HepG2 (cell line): ENCODE data around the gene ISOC2. TPM values are rescaled to one million over a fixed set of nuclear protein-coding genes. Genes with fewer than 3 reads are reported as not detected.

ENCODE experiments used
- AHR ChIP-seq: IDR thresholded peaks from 2 replicates; pipeline ENCODE4 v1.6.1; 2018; ENCODE audit warnings: missing genetic modification reagents, missing compliant biosample characterization
- ARID4A ChIP-seq: sonication (generic); formaldehyde crosslinking; IDR thresholded peaks from 2 replicates; pipeline ENCODE4 v1.5.0; 2020; ENCODE audit warnings: mild to moderate bottlenecking, missing genetic modification reagents, borderline replicate concordance
- GLMP ChIP-seq: sonication (generic); formaldehyde crosslinking; IDR thresholded peaks from 2 replicates; pipeline ENCODE4 v1.9.0; 2021; ENCODE audit warnings: missing genetic modification reagents, mild to moderate bottlenecking, borderline replicate concordance
- IKZF4 ChIP-seq: sonication (generic); formaldehyde crosslinking; IDR thresholded peaks from 2 replicates; pipeline ENCODE4 v1.5.1; 2020; ENCODE audit warnings: borderline replicate concordance, mild to moderate bottlenecking, low read depth, missing genetic modification reagents; ENCODE audit errors: not compliant biosample characterization
- IRF1 ChIP-seq: sonication (generic); formaldehyde crosslinking; IDR thresholded peaks from 2 replicates; pipeline ENCODE4 v1.4.0; 2020; ENCODE audit warnings: low read depth, mild to moderate bottlenecking, missing genetic modification reagents
- NCOA2 ChIP-seq: sonication (generic); formaldehyde crosslinking; IDR thresholded peaks from 2 replicates; pipeline ENCODE4 v1.8.0; 2022; ENCODE audit warnings: inconsistent platforms
- NR2C2 ChIP-seq: sonication (generic); formaldehyde crosslinking; IDR thresholded peaks from 2 replicates; pipeline ENCODE4 v1.4.0; 2020; ENCODE audit warnings: missing genetic modification reagents, mild to moderate bottlenecking, moderate library complexity, borderline replicate concordance
- TAF15 ChIP-seq: fragments of 200-400 bp; formaldehyde crosslinking; IDR thresholded peaks from one replicate; pipeline ENCODE4 v1.6.1; 2018; ENCODE audit warnings: mild to moderate bottlenecking, low read depth, low read length; ENCODE audit not compliant: poor library complexity, severe bottlenecking
- TARDBP ChIP-seq: sonication (generic); formaldehyde crosslinking; IDR thresholded peaks from 2 replicates; pipeline ENCODE4 v1.8.0; 2022; ENCODE audit warnings: mild to moderate bottlenecking, missing genetic modification reagents
- TEF ChIP-seq: sonication (generic); formaldehyde crosslinking; IDR thresholded peaks from 2 replicates; pipeline ENCODE4 v1.5.0; 2020; ENCODE audit warnings: missing genetic modification reagents
- TFE3 ChIP-seq: IDR thresholded peaks from 2 replicates; pipeline ENCODE4 v1.6.1; 2016
- ZFAT ChIP-seq: sonication (generic); formaldehyde crosslinking; conservative IDR thresholded peaks from 2 replicates; pipeline ENCODE4 v1.8.1; 2023; ENCODE audit warnings: missing genetic modification reagents, inconsistent platforms
- ZNF362 ChIP-seq: sonication (generic); formaldehyde crosslinking; IDR thresholded peaks from 2 replicates; pipeline ENCODE4 v1.4.0; 2020; ENCODE audit warnings: missing genetic modification reagents, mild to moderate bottlenecking, borderline replicate concordance
- ZXDC ChIP-seq: sonication (generic); formaldehyde crosslinking; IDR thresholded peaks from 2 replicates; pipeline ENCODE4 v1.5.0; 2020; ENCODE audit warnings: mild to moderate bottlenecking, missing genetic modification reagents
- polyA plus RNA-seq, 8 experiments: library from polyadenylated mRNA; depleted of rRNA in 3 of 8; stranded (reverse) in 7 of 8; unstranded in 1 of 8; fragments of >200 nt; fragmentation: Illumina TruSeq in 4 of 8; extraction: Trizol in 4 of 8; gene quantifications; 2 replicates each; pipeline versions ENCODE4 v1.2.1 to v1.2.3, GENCODE V29; 2011 to 2016; ENCODE audit warnings: low read depth in 4 of 8, missing spikeins in 1 of 8, mixed read lengths in 1 of 8; ENCODE audit not compliant: insufficient read depth in 1 of 8
- total RNA-seq, 5 experiments: library from RNA; depleted of rRNA; stranded (reverse); fragments of >200 nt; fragmentation: Illumina TruSeq; extraction: Trizol; gene quantifications; 2 replicates each; pipeline ENCODE4 v1.2.3, GENCODE V29; 2016; ENCODE audit warnings: low read depth in 1 of 5

Gene ISOC2
- total and polyA plus RNA-seq, 2 of the 13 experiments (the other 11 are each of a cell fraction or from before 2014, with no cell fraction given) = 76.8 to 105 TPM

GRCh38 chr19:55467236-55468053 is 6.0 kb upstream of the ISOC2 start (continued):
- TF ChIP-seq ARID4A (CRISPR knock-in tag) (no peak; the same call in 1 of the 2 replicates), TARDBP (CRISPR knock-in tag) (no peak), TEF (CRISPR knock-in tag) (no peak), TFE3 (CRISPR knock-in tag) (0 out of 2 replicates have a peak, but pooled peaks have one; percentile 28), ZNF362 (CRISPR knock-in tag) (no peak), ZFAT (CRISPR knock-in tag) (no peak), ZXDC (CRISPR knock-in tag) (no peak), IRF1 (CRISPR knock-in tag) (no peak), NR2C2 (CRISPR knock-in tag) (no peak), GLMP (CRISPR knock-in tag) (no peak), IKZF4 (no peak), TAF15 (no peak), NCOA2 (CRISPR knock-in tag) (0 out of 2 replicates have a peak, but pooled peaks have one; percentile 16), AHR (CRISPR knock-in tag) (peak; percentile 35; the same call in 1 of the 2 replicates)
